ENCODE results near the gene TRPM7. TPM values are rescaled to one million over a fixed set of nuclear protein-coding genes. Genes with fewer than 3 reads are reported as not detected.

Gene TRPM7
- 13.5 and 14.6 TPM in 2 replicates for total RNA-seq

GRCh38 chr15:50686469-50687301, at the start of gene TRPM7:
Gene TRPM7 (minus strand): TSS chr15:50686797. CDS start chr15:50686533, 264 bp downstream.

GRCh38 chr15:50546566-50546965, 140.0 kb downstream of the TRPM7 start, which contains the start of gene USP50:
Gene USP50 (minus strand): TSS chr15:50546666. CDS start chr15:50546525, 141 bp downstream.

Other genes with a start within 250 kb of the TRPM7 start
- not detected in 2 replicates for gene USP50, start 140.1 kb downstream of the TRPM7 start, total RNA-seq
- 78.7 and 81.9 TPM in 2 replicates for gene SPPL2A, start 78.9 kb upstream of the TRPM7 start, total RNA-seq
- 4.7 and 6.4 TPM in 2 replicates for gene AP4E1, start 221.9 kb upstream of the TRPM7 start, total RNA-seq